ENCODE measurements around the gene SLC17A1. TPM values are rescaled to one million over a fixed set of nuclear protein-coding genes. Genes with fewer than 3 reads are reported as not detected.

SLC17A1 gene
- total RNA-seq, 1 donor from 2014 or later, result not detected

DNA sequence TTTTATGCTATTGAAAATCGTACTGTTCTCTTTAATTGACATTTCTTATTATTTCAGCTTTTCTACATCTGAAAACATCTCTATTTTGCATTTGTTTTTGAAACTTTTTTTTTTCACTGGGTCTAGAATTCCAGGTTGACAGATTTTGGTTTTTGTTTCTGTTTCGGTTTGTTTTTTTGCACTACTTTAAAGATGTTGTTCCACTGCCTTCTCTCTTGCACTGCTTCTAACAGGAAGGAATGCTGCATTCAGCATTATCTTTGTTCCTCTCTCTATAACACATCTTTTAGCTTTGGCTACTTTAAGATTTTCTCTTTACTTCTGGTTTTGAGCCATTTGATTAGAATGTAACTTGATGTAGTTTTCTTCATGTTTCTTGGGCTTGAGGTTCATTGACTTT, 20.1 kb upstream of the SLC17A1 start:
- Mint-ChIP-seq H3K27ac (ENCODE audit: unreplicated experiment) (no peak overlapping the region), H3K9me3 (ENCODE audit: unreplicated experiment) (no peaks in the 10 kb centered on the region), H3K36me3 (ENCODE audit: unreplicated experiment) (no peaks in the 10 kb centered on the region), H3K27me3 (ENCODE audit: unreplicated experiment) (peaks cover 24% of the 10 kb centered on the region), H3K4me3 (ENCODE audit: unreplicated experiment) (no peak overlapping the region), H3K4me1 (ENCODE audit: unreplicated experiment) (no peaks in the 10 kb centered on the region)
- DNase-seq (ENCODE audit: extremely low spot score, unreplicated experiment), result no peak
- TF ChIP-seq, protein P1, sequence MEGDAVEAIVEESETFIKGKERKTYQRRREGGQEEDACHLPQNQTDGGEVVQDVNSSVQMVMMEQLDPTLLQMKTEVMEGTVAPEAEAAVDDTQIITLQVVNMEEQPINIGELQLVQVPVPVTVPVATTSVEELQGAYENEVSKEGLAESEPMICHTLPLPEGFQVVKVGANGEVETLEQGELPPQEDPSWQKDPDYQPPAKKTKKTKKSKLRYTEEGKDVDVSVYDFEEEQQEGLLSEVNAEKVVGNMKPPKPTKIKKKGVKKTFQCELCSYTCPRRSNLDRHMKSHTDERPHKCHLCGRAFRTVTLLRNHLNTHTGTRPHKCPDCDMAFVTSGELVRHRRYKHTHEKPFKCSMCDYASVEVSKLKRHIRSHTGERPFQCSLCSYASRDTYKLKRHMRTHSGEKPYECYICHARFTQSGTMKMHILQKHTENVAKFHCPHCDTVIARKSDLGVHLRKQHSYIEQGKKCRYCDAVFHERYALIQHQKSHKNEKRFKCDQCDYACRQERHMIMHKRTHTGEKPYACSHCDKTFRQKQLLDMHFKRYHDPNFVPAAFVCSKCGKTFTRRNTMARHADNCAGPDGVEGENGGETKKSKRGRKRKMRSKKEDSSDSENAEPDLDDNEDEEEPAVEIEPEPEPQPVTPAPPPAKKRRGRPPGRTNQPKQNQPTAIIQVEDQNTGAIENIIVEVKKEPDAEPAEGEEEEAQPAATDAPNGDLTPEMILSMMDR (IDR thresholded peaks at IDR 0.05), result no peak

DNA sequence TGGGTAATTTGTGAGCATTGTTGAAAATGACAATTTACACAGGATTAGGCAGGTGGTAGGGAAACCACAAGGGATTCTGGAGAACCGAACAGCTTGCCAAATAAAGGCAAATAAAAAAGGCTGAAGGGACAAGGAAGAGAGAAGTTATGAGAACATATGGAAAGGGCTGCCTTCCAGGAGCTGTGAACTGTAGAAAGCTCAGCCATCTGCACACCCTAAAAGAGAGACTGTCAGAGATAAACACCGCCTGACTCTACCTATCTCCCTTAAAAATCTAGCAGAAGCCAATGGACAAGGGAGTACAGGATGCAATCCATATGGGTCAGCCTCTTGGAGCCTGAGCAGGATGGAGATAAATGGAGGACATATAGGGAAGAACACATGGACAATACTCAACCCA, 12.7 kb upstream of the SLC17A1 start:
- peaks cover 14% of the 10 kb centered on the region for H3K27me3 Mint-ChIP-seq (ENCODE audit: unreplicated experiment)
- no peaks in the 10 kb centered on the region for H3K9me3 Mint-ChIP-seq (ENCODE audit: unreplicated experiment)
- no peaks in the 10 kb centered on the region for H3K36me3 Mint-ChIP-seq (ENCODE audit: unreplicated experiment)
- no peaks in the 10 kb centered on the region for H3K4me1 Mint-ChIP-seq (ENCODE audit: unreplicated experiment)
- no peak overlapping the region for H3K27ac Mint-ChIP-seq (ENCODE audit: unreplicated experiment)
- TF ChIP-seq, protein P1 (IDR thresholded peaks at IDR 0.05), result no peak
- H3K4me3 Mint-ChIP-seq (ENCODE audit: unreplicated experiment), result no peak overlapping the region
- DNase-seq (ENCODE audit: extremely low spot score, unreplicated experiment), result no peak

DNA sequence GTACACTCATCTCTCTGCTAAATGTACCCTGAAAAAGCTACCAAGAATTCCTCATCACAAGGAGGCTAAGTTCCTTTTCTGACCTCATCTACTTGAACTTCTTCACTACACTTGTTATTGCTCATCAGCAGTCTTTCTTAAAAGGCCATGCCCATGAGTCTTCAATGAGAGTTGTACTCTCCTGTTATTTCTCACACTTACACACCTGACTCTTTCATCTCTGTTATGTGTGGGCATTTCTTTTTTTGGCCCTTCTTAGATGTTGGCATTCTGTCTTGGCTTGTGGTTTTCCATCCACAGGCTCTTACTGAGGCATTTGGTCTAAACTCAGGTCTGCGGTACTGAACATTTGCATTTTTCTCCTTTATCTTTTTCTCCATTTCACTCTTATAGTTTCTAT, 10.7 kb upstream of the SLC17A1 start:
- DNase-seq (ENCODE audit: extremely low spot score, unreplicated experiment), result no peak
- Mint-ChIP-seq H3K4me3 (ENCODE audit: unreplicated experiment) (no peak overlapping the region), H3K27ac (ENCODE audit: unreplicated experiment) (no peak overlapping the region), H3K36me3 (ENCODE audit: unreplicated experiment) (no peaks in the 10 kb centered on the region), H3K4me1 (ENCODE audit: unreplicated experiment) (no peaks in the 10 kb centered on the region), H3K9me3 (ENCODE audit: unreplicated experiment) (no peaks in the 10 kb centered on the region), H3K27me3 (ENCODE audit: unreplicated experiment) (peaks cover 5% of the 10 kb centered on the region)
- TF ChIP-seq, protein P1 (IDR thresholded peaks at IDR 0.05), result no peak

DNA sequence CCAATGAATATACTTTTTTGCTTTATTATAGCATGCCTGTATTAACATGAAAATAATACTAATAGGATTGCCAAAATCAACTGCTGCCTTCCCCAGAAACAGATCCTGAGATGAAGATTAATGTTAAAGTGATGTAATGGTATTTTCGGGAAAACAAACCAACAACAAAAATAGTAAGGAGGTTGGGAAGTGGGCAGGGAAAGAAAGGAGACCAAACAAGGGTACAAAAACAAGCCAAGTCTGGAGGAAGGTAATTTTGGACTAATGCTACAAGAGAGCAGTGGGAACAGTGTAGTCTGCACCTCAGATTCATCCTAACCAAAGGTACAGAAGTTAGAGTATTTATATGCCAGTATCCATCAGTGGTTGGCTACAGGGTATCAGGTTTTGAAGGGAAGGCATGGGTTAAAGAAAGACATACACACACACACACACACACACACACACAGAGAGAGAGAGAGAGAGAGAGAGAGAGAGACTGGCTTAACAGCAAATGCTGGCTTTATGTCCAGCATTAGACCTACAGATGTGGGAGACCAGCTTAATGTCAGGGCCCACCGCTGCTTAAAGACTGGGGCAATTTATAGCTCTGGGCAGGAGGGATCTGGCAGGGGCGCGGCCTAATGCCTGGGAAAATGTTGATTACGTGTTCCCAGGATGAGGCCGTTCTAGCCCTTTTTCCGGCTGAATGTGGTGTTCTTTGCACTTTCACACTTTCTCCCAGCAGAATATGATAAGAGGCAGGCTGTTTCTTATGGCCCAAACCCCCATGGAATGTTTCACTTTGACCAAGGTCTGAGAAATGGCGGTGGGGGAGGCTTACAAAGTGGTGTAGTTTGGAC, 3.8 kb upstream of the SLC17A1 start:
- Mint-ChIP-seq H3K27me3 (ENCODE audit: unreplicated experiment) (peaks cover 15% of the 10 kb centered on the region), H3K4me1 (ENCODE audit: unreplicated experiment) (no peaks in the 10 kb centered on the region), H3K36me3 (ENCODE audit: unreplicated experiment) (no peaks in the 10 kb centered on the region), H3K9me3 (ENCODE audit: unreplicated experiment) (no peaks in the 10 kb centered on the region), H3K27ac (ENCODE audit: unreplicated experiment) (no peak overlapping the region), H3K4me3 (ENCODE audit: unreplicated experiment) (no peak overlapping the region)
- DNase-seq (ENCODE audit: extremely low spot score, unreplicated experiment), result no peak
- TF ChIP-seq, protein P1 (IDR thresholded peaks at IDR 0.05), result no peak

DNA sequence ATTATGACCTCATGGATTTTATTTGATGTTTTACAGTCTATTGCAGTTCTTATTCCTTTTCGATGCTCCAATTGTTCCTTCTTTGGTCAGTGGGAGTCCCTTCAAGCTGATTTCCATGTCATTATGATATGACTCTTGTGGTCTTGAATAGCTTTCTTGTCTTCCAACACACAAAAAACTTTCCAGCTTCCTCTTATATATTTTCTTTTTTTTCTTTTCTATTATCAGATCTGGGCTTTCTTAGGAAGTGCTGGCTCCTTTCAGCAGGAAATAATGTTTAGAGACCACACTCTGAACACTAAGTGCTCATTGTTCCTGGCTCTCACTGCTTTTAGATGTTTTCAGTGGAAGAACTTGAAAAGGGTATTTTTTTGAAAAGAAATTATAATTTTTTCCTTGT, 3.1 kb upstream of the SLC17A1 start:
- H3K4me3 Mint-ChIP-seq (ENCODE audit: unreplicated experiment), result no peak overlapping the region
- H3K27ac Mint-ChIP-seq (ENCODE audit: unreplicated experiment), result no peak overlapping the region
- no peaks in the 10 kb centered on the region for H3K9me3 Mint-ChIP-seq (ENCODE audit: unreplicated experiment)
- no peak for DNase-seq (ENCODE audit: extremely low spot score, unreplicated experiment)
- no peaks in the 10 kb centered on the region for H3K36me3 Mint-ChIP-seq (ENCODE audit: unreplicated experiment)
- H3K27me3 Mint-ChIP-seq (ENCODE audit: unreplicated experiment), result peaks cover 18% of the 10 kb centered on the region
- TF ChIP-seq, protein P1 (IDR thresholded peaks at IDR 0.05), result no peak
- H3K4me1 Mint-ChIP-seq (ENCODE audit: unreplicated experiment), result no peaks in the 10 kb centered on the region
